D721Med (cell line): ENCODE data around the gene NKX1-2.

ENCODE experiments used
- DNase-seq: peaks from one replicate; pipeline ENCODE4 v3.0.0; 2011; ENCODE audit warnings: low spot score; ENCODE audit not compliant: insufficient read length
- FAIRE-seq: peaks from 2 replicates; lab custom pipeline; 2011; peaks lifted over from hg19 to GRCh38; lab: Jason Lieb, UNC
- CTCF ChIP-seq: IDR thresholded peaks from 2 replicates; pipeline ENCODE4 v1.5.1; 2012; ENCODE audit warnings: mild to moderate bottlenecking, control low read depth; ENCODE audit not compliant: insufficient read depth; ENCODE audit errors: missing control alignments

The NKX1-2 gene

GRCh38 chr10:124482876-124483275 lies 33.0 kb upstream of the NKX1-2 start:
- TF ChIP-seq CTCF: no peak
- FAIRE-seq: no peak

DNA sequence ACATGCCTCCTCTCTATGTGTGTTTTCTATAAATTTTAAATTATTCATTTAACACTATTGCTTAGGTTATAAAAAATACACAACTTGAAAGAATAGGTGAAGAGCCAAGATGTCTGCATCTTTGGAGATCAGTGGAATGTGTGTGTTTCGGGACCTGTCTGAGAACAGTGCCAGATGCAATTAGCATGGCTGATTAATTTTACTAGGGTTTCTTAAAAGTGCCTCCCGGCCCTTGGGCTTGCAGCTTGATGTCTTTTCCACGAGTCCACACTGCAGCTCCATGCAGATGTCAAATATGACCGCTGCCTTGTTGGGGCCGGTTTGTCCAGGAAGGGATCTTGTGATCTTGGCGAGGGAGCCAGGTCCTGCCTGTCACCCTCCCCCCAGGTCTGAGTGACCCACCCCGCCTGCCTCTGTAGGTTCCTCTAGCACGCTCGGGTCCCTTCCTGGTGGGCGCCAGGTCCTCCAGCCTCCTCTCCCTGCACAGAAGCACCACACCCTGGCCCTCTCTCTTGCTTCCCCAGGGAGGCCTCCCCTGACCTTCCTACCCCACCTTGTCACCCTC lies 32.5 kb upstream of the NKX1-2 start:
- FAIRE-seq: no peak
- DNase-seq: no peak

More at GRCh38 chr10:124482876-124483275, 33.0 kb upstream of the NKX1-2 start:
- DNase-seq: no peak

GRCh38 chr10:124481717-124482116 lies 31.9 kb upstream of the NKX1-2 start:
- DNase-seq (no peak), FAIRE-seq (no peak)
- no peak for TF ChIP-seq CTCF

More for the DNA sequence above, 32.5 kb upstream of the NKX1-2 start:
- TF ChIP-seq CTCF: no peak

GRCh38 chr10:124480860-124481259 lies 31.0 kb upstream of the NKX1-2 start:
- DNase-seq (no peak), FAIRE-seq (no peak)
- TF ChIP-seq CTCF: no peak

GRCh38 chr10:124478515-124478914 lies 28.7 kb upstream of the NKX1-2 start:
- no peak for DNase-seq
- TF ChIP-seq CTCF: no peak
- FAIRE-seq: no peak

- no peak for FAIRE-seq
- no peak for DNase-seq
- no peak for TF ChIP-seq CTCF
Observed at GRCh38 chr10:124477614-124478363, 28.0 kb upstream of the NKX1-2 start.

DNA sequence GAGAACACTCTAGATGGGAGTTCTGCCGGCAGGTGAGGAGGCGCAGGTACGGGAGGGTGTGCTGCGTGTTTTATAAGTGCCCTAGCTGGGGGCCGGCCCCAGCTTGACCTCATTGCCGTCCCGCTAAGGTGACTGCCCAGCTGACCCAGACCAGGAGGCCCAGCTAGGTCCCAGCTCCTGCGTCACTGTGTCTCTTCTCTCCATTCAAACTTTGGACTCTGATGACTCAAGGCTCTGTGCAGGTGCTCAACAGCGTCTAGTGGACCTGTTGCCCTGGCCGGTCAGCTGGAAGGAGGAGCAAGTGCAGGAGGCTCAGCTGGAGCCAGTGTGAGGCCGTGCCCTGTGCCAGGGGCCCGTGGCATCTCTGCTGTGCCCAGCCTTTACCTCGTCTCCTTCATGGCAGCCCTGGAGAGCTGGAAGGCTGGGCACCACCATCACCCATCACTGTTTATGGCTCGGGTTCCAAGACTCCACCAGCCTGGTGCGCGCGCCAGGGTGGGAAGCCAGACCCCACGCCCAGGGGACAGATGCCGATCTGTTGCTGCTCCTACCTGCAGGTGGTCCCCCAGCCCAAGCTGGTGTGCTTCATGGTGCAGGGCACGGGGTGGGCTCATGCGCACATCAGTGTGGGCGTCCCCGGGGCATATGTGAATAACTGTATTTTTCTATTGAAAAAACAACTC lies 26.3 kb upstream of the NKX1-2 start:
- no peak for FAIRE-seq
- no peak for DNase-seq
- TF ChIP-seq CTCF: no peak
